ENCODE measurements around the gene CAPRIN2.

Gene CAPRIN2

DNA sequence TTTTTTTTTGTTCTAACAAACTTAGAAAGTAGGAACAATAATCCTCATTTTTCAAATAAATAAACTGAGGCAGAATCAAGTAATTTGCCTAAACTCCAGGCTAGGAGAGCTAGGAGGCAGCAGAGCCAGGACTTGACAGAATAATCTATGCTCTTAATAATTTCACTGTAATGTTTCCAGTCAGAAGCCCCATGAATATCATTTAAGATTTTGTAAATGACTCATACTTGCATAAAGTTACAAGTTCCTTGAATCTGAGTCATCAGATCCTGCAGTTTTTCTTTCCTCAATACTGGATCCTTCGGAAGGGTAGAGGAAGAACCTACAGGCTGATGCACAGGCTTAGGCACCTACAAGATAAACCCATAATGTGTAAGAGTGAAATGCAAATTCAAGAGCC, 29.0 kb downstream of the CAPRIN2 start:
- no peak for DNase-seq
- in situ Hi-C loops (cut with MboI; ENCODE audit: low pct_unique_long_range_greater_than_20kb, low sequenced_read_pairs), result no loop called here

DNA sequence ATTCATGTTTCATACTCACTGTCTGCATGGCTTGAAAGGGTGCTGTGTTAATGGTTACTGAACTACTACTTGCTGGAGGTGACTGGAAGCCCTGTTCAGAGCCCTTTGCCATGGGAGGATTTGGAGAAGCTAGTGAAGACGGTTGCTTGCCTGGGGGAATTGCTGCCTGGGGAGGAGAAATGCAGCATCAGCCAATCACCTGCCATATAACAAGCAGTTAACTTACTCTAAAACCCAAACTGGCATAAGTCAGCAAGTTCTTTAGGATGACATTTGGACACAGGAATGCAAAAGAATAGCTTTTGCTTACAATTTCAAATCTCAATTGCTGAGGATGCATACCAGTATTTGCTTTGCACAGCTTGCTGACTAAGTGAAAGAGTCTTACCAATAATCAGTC, 35.7 kb downstream of the CAPRIN2 start:
- in situ Hi-C loops (cut with MboI; ENCODE audit: low pct_unique_long_range_greater_than_20kb, low sequenced_read_pairs), result no loop called here
- no peak for DNase-seq

DNA sequence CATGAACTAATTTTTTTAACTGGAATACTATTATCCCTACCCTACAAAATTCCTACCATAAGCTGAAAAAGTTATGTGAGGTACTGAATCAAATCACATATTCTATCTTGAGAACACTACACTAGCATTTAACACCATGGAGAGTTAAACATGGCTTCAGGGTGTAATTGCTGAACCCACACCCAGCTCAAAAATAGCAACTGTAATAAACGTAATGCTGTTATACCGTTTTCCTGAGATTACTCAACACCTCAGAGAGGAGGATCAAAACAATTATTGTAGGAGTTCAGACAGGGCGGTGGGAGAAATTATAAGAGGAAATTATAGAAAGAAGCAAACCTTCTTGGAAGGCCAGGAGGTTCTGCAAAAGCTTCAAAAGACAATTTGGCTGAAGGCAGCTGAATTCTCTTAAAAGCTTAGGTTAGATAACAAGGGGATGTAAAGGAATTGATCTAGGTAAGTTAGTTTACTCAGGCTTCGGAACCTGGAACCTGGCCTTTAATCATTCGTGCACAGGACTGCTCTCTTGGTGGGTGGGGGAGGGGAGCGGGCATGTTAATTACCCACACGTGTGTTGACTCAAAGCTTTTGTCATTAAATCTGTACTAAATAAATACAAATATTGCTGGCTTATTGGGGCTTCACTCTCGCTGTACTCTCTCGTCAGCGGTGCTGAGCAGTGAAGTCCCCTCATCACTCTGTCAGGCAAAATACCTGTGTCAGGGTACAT, 47.0 kb downstream of the CAPRIN2 start:
- in situ Hi-C loops (cut with MboI; ENCODE audit: low pct_unique_long_range_greater_than_20kb, low sequenced_read_pairs), result no loop called here
- DNase-seq, result peak; percentile 8

DNA sequence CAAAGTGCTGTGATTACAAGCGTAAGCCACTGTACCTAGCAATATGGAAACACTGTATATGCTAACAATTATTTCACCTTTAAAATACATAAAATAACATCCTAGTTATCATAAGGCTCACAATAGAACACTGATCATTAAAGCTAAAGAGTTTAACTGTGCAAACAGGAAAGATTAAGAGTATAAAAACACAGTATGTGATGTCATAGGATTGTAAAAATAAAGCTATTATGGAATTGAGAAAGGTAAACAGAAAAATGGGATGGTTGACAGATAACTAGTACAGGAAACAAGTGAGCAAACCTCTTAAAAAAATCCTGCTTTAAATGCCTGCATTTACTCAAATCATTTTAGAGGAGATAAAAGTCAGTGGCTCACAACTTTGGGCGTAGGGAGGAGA, 48.3 kb downstream of the CAPRIN2 start:
- no peak for DNase-seq
- in situ Hi-C loops (cut with MboI; ENCODE audit: low pct_unique_long_range_greater_than_20kb, low sequenced_read_pairs), result no loop called here

DNA sequence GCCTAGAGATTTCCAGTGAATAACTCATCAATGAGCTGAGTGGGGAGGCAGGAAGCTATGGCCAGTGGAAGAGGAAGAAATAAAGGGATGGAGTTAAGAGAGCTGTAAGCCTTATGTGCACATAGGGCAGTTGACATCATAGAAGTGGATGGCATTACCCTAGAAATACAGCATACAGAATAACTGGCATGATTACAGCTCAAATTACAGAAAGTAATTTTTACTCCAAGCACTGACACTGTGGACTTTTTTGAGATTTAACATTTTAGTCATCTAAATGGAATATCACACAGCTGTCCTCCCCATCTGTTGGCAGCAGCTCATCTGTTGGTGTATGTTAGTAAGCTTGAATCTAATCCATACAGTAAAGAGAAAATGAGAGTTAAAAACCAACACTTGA, 53.7 kb downstream of the CAPRIN2 start:
- no peak for DNase-seq
- in situ Hi-C loops (cut with MboI; ENCODE audit: low pct_unique_long_range_greater_than_20kb, low sequenced_read_pairs), result no loop called here

DNA sequence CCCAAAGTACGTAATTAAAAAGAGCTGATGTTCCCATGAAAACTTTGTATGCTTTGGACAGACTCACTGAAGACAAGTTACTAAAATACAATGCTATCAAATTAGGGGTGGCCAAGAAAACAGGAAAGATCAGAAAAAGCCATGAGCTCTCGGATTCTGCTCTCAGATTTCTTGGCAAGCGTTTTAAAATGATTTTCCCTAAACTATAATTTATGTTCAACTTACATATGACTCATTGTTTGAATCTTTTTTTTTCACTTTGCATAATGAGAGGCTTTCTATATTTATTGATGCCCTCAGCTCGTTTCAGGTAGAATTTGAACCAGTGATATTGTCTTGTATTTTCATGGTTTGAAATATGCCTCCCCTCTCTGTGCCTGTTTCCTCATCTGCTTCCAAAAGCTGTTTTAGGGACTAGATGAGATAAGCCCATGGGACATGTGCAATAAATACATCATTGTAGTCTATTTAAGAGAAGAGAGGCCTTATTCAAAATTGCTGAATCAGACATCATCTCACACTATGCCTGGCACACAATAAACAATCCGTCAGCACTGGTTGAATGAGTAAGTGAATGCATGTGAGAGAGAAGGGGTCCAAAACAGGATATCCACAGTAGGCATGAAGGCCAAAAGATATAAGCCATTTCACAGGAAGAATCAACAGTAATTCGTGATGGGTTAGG, 54.4 kb downstream of the CAPRIN2 start:
- no peak for DNase-seq

DNA sequence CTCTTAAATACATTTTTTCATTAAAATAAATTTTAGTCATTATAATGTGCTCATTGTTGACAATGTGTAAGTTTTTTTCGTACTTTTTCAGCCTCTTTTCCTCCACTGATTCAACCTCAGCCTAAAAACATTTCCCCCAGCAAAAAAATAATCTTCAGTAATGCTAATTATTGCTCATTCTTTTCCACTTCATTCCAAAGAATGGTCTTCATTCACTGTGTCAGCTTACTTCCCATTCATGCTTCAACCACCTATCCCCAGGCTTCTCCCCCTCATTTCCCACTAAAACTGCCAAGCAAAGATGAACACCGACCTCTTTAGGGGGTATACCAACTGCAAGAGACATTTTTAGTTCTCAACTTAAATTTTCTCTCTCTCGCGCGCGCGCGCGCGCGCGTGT, 56.4 kb downstream of the CAPRIN2 start:
- in situ Hi-C loops (cut with MboI; ENCODE audit: low pct_unique_long_range_greater_than_20kb, low sequenced_read_pairs), result no loop called here
- DNase-seq, result no peak

More for the DNA sequence above, 54.4 kb downstream of the CAPRIN2 start:
- in situ Hi-C loops (cut with MboI; ENCODE audit: low pct_unique_long_range_greater_than_20kb, low sequenced_read_pairs), result no loop called here

DNA sequence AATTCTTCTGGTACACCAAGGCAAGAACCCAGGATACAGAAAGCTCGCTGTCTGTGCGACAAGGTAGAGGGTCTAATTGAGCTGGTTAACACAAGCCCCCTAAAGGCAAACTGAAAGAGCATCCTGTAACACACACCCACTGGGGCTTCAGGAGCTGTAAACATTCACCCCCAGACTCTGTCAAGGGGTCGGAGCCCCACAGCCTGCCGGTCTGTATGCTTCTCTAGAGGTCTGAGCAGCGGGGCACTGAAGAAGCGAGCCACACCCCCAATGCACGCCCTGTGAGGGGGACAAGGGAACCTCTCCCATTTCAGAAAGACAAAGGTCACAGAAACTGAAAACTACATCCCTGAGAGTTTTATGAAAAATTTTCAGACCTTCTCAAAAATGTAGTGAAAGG, 57.8 kb downstream of the CAPRIN2 start:
- in situ Hi-C loops (cut with MboI; ENCODE audit: low pct_unique_long_range_greater_than_20kb, low sequenced_read_pairs), result no loop called here
- no peak for DNase-seq

DNA sequence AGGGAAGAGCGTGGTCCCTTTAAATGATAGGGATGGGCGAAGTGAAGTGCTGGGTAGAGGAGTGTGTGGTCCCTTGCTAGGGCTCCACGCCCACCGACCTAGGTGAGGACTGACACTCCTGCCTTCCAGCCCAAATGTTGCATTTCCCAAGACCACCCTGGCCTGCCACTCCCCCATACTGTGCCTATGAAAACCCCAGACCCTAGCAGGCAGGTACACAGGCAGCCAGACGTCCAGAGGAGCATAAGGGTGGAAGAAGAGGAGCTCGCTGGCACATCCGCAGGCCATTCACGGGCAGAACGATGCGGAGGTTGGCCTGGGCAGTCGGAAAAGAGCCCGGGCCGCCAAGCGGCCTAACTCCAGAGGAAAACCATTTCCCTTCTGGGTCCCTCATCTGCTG, 58.3 kb downstream of the CAPRIN2 start:
- in situ Hi-C loops (cut with MboI; ENCODE audit: low pct_unique_long_range_greater_than_20kb, low sequenced_read_pairs), result no loop called here
- DNase-seq, result no peak

DNA sequence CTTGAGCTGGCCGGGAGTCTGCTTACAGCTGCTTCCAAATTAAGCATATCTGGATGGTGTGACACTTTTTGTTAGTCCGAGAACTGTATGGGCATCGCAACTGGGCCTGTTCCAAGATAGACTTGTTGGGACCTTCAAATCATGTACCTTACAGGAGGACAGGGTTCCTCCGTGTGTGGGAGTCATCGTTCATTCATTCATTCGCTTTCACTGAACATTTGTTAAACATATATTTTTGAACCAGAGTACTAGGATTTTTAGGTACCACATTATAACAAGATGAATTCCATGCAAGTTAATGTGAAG, 58.7 kb downstream of the CAPRIN2 start:
- no peak for DNase-seq
- in situ Hi-C loops (cut with MboI; ENCODE audit: low pct_unique_long_range_greater_than_20kb, low sequenced_read_pairs), result no loop called here

DNA sequence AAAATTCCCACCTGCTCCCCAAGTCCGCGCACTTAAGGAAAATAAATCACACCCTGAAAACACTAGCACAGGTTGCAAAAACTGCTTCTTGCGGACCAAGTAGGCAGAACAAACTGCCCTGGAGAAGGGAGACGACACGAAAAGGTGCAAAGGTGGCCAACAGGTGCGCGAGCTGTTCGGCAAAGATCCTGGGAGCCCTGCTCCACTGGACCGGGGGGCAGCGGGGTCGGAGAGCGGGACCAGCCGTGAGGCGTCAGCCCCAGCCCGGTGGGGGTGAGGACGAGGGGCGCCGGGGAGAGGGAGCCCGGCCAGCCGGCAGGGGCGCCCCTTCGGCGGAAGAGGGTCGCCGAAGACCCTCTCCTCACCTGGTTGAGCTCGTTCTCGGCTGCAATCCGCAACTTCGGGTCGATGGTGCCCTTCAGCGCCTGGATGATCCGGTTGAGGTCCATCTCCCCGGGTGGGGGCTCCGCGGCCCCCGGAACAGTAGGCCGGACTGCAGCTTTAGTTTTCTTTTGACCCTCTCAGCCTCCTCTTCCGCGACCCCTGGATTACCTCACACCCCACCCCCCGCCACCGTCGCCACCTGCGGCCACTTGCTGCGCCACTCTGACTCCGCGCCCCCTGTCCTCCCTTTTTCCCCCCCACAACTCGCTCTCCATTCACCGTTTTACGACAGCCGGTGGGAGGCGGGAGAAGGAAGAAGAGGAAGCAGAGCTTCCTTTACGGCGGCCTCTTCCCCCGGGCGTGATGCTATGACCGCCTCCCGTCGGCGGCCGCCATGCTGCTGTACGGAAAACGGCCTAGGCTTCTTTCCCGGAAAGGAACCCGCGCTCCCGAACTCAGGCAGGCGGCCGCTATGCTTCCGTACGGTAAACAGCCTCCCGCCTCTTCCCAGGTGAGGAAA, 59.3 kb downstream of the CAPRIN2 start, which contains the start of gene IPO8:
Gene IPO8, minus strand, starts transcription at position 671 of the 904 bp plus-strand sequence. Its CDS starts 222 bp downstream, at position 449.
- peak; percentile 94 for DNase-seq
- in situ Hi-C loops (cut with MboI; ENCODE audit: low pct_unique_long_range_greater_than_20kb, low sequenced_read_pairs), result no loop called here

DNA sequence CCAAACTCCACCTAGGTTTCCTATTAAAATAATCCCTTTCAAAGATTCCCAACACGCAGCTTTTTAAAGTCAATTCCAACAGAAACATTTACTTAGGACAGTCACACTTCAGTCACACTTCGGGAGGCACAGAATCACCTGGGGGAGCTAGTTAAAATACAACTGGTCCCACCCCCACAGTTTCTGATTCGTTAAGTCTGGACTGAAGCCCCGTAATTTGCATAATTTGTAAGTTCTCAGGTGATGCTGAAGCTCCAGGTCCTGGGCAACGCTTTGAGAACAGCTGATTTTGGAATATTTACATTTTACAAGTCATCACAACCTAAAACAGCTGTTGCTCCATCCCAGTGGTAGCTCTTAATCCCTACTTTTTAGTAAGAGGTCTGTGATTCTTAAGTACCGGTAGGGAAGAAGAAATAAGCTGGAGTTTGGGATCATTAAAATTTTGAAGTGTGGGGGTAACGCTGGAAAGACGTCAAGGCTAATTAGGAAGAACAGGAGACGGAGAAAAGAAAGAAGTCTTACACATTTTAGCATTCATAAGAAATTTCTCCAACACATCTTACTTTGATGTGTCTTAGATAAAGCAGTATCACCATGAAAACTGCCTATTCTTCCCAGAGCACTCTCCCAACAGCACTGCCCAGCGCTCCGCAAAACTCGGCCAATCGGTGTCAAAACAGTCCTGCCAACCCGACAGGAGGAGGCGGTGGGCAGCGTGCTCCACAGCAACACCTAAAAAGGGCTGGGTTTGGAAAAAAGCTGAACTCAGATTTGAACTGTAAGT, 60.1 kb downstream of the CAPRIN2 start:
- DNase-seq, result peak; percentile 42

DNA sequence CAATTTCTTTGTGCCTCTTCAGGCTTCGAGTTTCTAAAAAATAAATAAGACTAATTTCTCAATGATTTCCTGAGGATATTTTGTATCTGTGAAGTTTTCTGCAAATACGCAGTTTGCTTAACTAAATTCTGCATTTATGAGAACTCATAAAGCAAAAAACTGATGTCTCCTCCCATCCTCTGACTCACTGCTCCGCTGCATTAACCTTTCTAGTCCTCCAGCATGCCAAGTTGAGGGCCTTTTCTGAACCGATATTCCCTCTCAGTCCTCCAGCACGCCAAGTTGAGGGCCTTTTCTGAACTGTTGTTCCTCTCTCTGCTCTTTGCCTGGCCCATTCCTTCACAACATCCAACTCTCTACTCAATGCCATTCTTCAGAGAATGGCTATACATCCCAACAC, 62.3 kb downstream of the CAPRIN2 start:
- in situ Hi-C loops (cut with MboI; ENCODE audit: low pct_unique_long_range_greater_than_20kb, low sequenced_read_pairs), result no loop called here
- DNase-seq, result no peak

More for the DNA sequence above, 60.1 kb downstream of the CAPRIN2 start:
- in situ Hi-C loops (cut with MboI; ENCODE audit: low pct_unique_long_range_greater_than_20kb, low sequenced_read_pairs), result no loop called here

DNA sequence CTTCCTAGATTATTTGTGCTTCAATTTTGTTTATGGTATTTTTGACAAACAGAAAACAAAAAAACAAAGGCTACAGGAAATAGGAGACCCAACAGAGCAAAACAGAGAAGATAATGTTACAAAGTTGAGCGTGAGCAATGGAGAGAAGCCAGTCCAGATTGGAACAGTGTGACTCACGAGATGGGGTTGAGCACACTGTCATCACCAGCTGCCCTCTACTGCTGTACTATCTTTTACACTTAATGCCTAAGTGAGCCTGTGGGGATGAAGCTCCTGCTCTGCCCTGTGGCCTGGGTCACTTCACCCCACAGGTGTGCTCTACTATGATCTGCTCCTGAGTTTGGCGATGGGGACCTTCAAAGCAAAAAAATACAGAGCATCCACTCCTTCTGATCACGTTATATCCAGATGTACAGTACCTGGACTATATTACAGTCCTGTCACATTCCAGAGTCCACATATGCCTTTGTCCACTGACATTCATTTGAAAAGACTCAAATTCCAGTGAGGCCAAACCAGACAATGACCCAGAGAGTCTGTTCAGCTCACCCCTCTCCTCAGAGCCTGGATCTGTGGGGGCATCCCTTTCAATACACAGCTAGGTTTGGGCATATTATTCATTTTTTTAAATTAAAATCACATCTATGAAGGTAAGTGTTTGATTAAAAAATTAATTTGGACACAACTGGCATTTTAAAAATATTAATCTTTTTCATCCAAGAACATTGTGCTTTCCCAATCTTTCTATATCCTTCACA, 63.5 kb downstream of the CAPRIN2 start:
- in situ Hi-C loops (cut with MboI; ENCODE audit: low pct_unique_long_range_greater_than_20kb, low sequenced_read_pairs), result no loop called here
- DNase-seq, result no peak

DNA sequence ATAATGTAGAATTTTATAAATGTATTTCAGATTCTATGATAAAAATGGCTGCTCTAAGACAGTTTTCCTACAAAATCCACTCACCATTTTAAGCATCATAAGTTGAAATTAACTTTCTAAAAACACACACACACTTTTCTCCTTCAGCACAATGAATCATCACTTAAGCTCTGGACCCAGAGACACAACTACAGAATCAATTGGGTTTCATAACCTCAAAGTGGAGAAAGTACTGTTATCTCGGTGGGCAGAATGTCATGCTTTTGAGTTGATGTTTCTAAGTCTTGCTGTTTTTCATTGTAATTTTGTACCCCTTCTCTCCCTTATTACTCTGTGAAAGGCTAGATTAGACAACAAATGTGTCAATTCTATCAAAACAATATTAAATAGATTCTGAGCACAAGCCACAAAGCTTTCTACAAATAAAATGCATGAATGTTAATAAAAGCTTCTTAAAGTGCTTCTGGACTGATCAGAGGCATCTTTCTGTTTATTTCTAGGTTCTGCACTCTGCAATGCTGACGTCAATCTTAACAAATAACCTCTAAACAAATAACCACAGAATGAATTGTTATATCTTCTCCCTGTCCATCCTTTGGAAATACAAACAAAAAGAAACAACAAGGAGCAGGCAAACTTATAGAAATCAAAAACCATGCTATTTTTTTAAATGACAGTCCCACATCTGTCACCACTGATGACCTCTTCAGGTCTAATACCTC, 67.3 kb downstream of the CAPRIN2 start:
- in situ Hi-C loops (cut with MboI; ENCODE audit: low pct_unique_long_range_greater_than_20kb, low sequenced_read_pairs), result no loop called here
- no peak for DNase-seq

DNA sequence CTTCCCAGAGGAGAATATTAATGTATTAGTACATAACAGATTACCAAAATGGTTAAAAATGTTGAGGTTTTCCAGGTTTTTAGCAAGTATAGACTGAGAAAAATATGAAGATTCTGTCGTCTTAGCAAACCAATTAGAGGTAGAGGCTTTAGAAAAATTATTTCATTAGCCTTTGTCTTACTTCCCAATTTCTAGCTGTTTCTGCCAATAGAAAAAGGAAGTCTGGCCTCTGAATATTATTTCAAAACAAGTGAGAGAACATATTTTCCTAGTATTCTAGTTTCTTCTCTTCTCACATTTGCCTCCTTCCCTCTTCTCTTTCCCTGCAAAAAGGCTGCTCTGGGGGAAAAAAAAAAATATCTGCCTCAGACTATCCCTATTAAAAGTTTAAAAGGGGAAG, 75.5 kb downstream of the CAPRIN2 start:
- no peak for DNase-seq
- in situ Hi-C loops (cut with MboI; ENCODE audit: low pct_unique_long_range_greater_than_20kb, low sequenced_read_pairs), result no loop called here

DNA sequence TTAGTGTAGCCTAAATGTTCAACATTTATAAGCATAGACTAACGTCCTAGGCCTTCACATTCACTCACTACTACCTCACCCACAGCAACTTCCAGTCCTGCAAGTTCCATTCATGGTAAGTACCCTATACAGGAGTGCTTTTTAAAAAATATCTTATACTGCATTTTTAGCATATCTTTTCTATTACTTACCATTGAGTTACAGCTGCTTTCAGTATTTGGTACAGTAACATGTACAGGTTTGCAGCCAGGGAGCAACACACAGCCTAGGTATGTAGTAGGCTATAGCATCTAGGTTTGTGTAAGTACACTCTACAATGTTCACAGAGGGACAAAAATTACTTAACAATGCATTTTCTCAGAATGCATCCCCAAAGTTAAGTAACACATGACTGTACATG, 76.5 kb downstream of the CAPRIN2 start:
- DNase-seq, result no peak
- in situ Hi-C loops (cut with MboI; ENCODE audit: low pct_unique_long_range_greater_than_20kb, low sequenced_read_pairs), result no loop called here

DNA sequence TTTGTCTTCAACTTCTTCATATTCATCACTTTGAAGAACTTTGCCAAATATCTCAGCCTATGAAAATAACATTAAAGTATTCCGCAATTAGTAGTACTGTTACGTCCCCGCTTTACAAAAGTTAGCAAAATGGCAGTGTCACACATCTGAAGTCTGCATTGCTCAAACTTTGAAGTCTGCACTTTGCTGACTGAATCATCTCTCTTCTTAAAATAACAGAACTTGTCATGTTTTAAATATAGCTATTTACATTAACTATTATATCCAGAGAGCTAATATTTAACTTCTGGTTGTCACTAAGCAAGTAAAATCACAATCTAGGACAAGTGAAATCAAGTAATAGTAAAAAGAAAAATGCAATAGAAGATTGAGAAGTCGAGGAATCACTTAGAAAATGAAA, 93.5 kb downstream of the CAPRIN2 start:
- in situ Hi-C loops (cut with MboI; ENCODE audit: low pct_unique_long_range_greater_than_20kb, low sequenced_read_pairs), result no loop called here
- no peak for DNase-seq
